Esophagus squamous epithelium (tissue), 4 donors: ENCODE data around the gene PADI4.

Experiments
- CTCF ChIP-seq, 6 experiments: fragments of 450-650 bp in 4 of 6; fragments of 200-600 bp in 2 of 6; sonication (generic) in 2 of 6; IDR thresholded peaks; one replicate each; pipeline ENCODE4 v1.5.1; 2016 to 2019; ENCODE audit warnings: antibody characterized with exemption in 6 of 6, mild to moderate bottlenecking in 4 of 6, moderate library complexity in 4 of 6
- POLR2A ChIP-seq, 4 donors: fragments of 450-650 bp; IDR thresholded peaks; one replicate each; pipeline ENCODE4 v1.6.1; 2017; ENCODE audit warnings: antibody characterized with exemption in 4 of 4, mild to moderate bottlenecking in 4 of 4, moderate library complexity in 3 of 4

DNA sequence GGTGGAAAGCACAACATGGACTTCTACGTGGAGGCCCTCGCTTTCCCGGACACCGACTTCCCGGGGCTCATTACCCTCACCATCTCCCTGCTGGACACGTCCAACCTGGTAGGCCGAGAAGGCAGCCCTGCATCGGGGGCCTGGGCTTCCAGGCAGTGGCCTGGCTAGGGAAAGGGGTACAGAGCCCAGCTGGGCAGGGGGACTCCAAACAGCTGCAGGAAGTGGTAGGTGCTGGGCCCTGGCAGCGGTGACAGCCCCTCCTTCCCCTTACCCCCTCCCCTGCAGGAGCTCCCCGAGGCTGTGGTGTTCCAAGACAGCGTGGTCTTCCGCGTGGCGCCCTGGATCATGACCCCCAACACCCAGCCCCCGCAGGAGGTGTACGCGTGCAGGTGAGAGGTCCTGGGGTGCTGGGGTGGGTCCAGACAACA lies 34.0 kb downstream of the PADI4 start:
- TF ChIP-seq CTCF (IDR thresholded peaks at IDR 0.05) (no peak), POLR2A (IDR thresholded peaks at IDR 0.05) (no peak)
